Glutamatergic neuron (in vitro differentiated cells): Measurements from ENCODE around the gene MOV10L1. TPM values are rescaled to one million over a fixed set of nuclear protein-coding genes. Genes with fewer than 3 reads are reported as not detected.

Experiments used
- DNase-seq: peaks from one replicate; pipeline ENCODE4 v3.0.0; 2022
- H3K27ac Mint-ChIP-seq: one replicate; pipeline ENCODE4 v1.8.0; 2020; ENCODE audit warnings: mild to moderate bottlenecking, mixed read lengths, inconsistent platforms; ENCODE audit not compliant: unreplicated experiment
- H3K27me3 Mint-ChIP-seq: one replicate; pipeline ENCODE4 v1.8.0; 2020; ENCODE audit warnings: mild to moderate bottlenecking, moderate library complexity, mixed read lengths, inconsistent platforms; ENCODE audit not compliant: unreplicated experiment
- H3K36me3 Mint-ChIP-seq: one replicate; pipeline ENCODE4 v1.8.0; 2020; ENCODE audit warnings: mild to moderate bottlenecking, mixed read lengths, inconsistent platforms; ENCODE audit not compliant: unreplicated experiment
- H3K4me1 Mint-ChIP-seq: one replicate; pipeline ENCODE4 v1.8.0; 2020; ENCODE audit warnings: mild to moderate bottlenecking, low read depth, mixed read lengths, inconsistent platforms; ENCODE audit not compliant: unreplicated experiment
- H3K4me3 Mint-ChIP-seq: one replicate; pipeline ENCODE4 v1.8.0; 2020; ENCODE audit warnings: mild to moderate bottlenecking, mixed read lengths, inconsistent platforms; ENCODE audit not compliant: unreplicated experiment
- H3K9me3 Mint-ChIP-seq: one replicate; pipeline ENCODE4 v1.8.0; 2020; ENCODE audit warnings: mild to moderate bottlenecking, moderate library complexity, mixed read lengths, inconsistent platforms; ENCODE audit not compliant: unreplicated experiment
- total RNA-seq: library from RNA; stranded (reverse); fragmentation: NEBNext Ultra II Directional; extraction: Animal tissue kit (Norgen Biotek cat#: 25700); gene quantifications from one replicate; pipeline ENCODE4 v1.2.1, GENCODE V29; 2021; ENCODE audit not compliant: unreplicated experiment
- TF ChIP-seq, protein P1 (sequence below): fragments of 200-600 bp; sonication (generic); IDR thresholded peaks from one replicate; pipeline ENCODE4 v1.5.0; 2021; ENCODE audit not compliant: partially characterized antibody, unreplicated experiment

Gene MOV10L1
- total RNA-seq, 1 donor from 2014 or later, result 0.34 TPM

DNA sequence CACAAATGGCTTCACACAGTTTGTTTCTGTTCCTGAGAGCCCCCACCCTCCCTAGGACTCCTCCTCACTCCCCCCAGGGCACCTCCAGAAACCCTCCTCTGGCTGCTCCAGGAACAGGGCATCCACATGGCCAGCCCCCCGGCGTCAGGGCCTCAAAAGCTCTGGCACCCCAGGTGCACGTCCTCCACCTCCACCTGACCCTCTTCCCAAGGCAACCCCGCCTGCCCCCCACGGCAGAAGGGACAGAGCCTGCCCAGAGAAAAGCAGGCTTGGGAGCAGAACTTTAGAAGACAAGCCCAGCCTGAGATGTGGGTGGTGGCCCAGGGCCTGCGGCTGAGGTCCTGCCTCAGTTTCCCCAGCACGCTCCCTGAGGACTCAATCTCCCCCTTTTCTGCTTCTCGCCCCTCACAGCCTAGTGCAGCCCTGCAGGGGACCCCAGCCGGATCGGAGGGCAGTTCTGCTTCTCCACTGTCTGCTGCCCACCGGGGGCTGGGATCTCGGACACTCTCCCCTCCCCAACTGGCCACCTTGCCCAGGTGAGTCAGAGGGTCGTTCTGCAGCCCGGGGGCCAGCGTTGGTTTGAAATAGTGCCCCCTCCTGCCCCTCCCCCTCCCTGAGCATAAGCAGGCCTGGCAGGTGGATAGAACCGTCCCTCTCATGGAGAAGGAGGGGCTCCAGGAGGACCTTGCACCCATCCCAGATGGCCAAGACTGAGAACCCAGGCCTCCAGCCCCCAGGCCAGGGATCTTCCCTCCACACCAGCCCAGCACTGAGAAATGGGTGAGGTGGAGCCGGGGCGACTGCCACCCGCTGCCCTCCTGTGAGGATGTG lies 93.5 kb downstream of the MOV10L1 start:
- H3K36me3 Mint-ChIP-seq, result no peaks in the 10 kb centered on the region
- H3K27me3 Mint-ChIP-seq, result peaks cover 8% of the 10 kb centered on the region
- H3K9me3 Mint-ChIP-seq, result peaks cover 7% of the 10 kb centered on the region
- H3K4me3 Mint-ChIP-seq, result no peak overlapping the region
- no peak overlapping the region for H3K27ac Mint-ChIP-seq
- H3K4me1 Mint-ChIP-seq, result peaks cover 6% of the 10 kb centered on the region
- DNase-seq, result no peak
- TF ChIP-seq, protein P1, sequence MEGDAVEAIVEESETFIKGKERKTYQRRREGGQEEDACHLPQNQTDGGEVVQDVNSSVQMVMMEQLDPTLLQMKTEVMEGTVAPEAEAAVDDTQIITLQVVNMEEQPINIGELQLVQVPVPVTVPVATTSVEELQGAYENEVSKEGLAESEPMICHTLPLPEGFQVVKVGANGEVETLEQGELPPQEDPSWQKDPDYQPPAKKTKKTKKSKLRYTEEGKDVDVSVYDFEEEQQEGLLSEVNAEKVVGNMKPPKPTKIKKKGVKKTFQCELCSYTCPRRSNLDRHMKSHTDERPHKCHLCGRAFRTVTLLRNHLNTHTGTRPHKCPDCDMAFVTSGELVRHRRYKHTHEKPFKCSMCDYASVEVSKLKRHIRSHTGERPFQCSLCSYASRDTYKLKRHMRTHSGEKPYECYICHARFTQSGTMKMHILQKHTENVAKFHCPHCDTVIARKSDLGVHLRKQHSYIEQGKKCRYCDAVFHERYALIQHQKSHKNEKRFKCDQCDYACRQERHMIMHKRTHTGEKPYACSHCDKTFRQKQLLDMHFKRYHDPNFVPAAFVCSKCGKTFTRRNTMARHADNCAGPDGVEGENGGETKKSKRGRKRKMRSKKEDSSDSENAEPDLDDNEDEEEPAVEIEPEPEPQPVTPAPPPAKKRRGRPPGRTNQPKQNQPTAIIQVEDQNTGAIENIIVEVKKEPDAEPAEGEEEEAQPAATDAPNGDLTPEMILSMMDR, result no peak

DNA sequence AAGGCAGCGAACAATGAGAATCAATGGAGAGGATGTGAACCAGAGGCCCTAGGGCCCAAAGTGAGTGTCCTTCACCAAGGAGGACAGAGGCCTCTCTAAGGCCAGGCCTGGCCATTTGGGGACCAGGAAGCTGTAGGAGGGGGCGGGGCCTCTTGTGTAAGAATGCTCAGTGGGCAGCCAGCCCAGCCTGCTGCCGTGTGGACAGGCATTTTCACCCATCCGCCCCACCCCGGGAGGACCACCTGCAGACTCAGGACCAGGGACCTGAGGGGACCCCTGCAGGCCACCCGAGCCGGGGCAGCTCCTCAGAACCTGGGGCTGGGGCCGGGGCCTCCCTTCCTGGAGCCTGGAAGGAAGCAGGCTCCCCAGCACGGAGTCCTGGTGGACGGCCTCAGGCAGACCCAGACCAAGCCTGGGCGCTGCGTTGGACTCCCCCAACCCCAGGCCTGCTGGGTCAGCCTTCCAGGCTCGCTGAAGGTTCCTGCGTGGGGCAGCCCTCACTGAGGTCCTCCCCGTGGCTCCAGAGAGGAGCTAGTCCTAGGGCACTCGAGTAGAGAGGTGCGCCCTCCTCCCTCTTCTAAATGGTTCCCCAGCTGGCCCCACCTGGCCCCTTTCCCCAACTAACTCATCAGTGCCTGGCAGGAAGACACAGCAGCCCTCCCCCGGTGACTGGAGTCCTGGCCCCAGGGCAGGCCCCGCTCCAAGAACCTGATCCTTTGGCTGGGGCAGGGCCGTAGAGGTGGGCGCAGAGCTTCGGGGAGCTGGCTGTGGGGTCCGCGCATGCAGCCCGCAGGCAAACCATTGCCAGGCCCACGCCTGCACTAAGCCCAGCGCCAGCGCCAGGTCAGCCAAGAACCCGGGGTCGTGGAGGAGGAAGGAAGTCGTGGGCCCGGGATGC lies 94.4 kb downstream of the MOV10L1 start:
- H3K4me1 Mint-ChIP-seq, result peaks cover 6% of the 10 kb centered on the region
- H3K4me3 Mint-ChIP-seq, result peak overlapping the region; percentile 59
- no peak overlapping the region for H3K27ac Mint-ChIP-seq
- DNase-seq, result no peak
- H3K9me3 Mint-ChIP-seq, result peaks cover 7% of the 10 kb centered on the region
- H3K27me3 Mint-ChIP-seq, result peaks cover 8% of the 10 kb centered on the region
- no peaks in the 10 kb centered on the region for H3K36me3 Mint-ChIP-seq
- TF ChIP-seq, protein P1, result no peak

DNA sequence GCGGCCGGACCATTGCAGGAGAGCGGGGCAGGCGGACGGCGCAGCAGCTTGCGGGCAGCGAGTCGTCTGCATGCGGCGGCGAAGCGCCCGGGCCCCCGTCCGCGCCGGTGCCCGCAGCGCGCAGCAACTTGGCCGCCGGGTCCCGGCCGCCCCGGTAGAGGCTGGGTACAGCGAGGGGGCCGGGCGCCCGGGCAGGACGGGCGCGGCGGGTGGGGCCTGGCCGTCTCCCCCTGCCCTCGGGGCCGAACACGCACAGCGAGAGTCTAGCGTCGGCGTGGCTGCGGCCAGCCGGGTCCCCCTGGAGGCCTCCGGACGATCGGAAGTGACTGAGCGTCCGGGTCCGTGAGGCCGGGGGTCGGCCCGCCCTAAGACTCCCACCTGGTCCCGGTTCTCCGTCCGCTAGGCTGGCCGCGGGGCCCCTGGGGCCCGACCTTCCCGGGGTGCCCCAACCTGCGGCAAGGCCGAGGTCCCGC lies 95.1 kb downstream of the MOV10L1 start:
- no peak overlapping the region for H3K4me3 Mint-ChIP-seq

DNA sequence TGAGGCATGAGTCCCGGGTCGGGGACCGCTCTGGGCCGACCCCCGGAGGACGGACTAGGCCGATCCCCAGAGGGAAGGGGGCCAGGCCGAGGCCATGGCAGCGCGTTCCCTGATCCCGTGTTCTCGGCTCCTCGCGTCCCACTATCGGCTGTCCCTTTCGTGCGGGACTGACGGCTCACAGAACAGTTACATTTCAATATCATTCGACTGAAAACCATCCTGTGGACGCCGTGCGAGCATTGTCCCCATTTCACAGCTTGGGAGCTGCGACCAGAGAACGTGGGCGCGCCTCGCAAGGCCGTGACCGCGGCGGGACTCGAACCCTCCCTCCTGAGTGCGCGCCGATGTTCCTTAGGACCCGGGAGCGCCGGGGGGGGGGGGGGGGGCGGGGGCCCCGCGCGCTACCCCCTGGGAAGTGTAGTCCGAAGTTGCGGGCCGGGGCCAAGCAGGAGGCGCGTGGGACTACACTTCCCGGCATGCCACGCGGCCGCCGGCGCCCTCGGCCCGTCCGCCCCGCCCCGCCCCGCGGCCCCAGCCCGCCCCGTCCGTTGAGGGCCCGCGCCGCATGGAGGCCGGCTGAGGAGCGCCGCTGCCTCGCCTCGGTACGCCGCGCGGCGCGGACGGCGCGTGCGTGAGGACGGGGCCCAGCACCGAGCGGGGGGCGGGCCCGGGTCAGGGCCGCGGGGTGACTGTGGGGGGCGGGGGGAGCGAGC lies 95.7 kb downstream of the MOV10L1 start, which contains the start of gene TRABD:
TRABD (plus strand) TSS at position 539 of the 713 bp plus-strand sequence. CDS start 7,148 bp downstream, outside the sequence.
- peak within 1 kb of the TSS; percentile 89 for H3K4me3 Mint-ChIP-seq
- peak within 1 kb of the TSS; percentile 80 for H3K27ac Mint-ChIP-seq
- DNase-seq, result peak; percentile 91
- no peaks in the 10 kb centered on the region for H3K36me3 Mint-ChIP-seq
- TF ChIP-seq, protein P1, result no peak
- H3K27me3 Mint-ChIP-seq, result peaks cover 4% of the 10 kb centered on the region
- H3K4me1 Mint-ChIP-seq, result peaks cover 7% of the 10 kb centered on the region
- peaks cover 5% of the 10 kb centered on the region for H3K9me3 Mint-ChIP-seq

More for the DNA sequence above, 95.1 kb downstream of the MOV10L1 start:
- Mint-ChIP-seq H3K9me3 (peaks cover 5% of the 10 kb centered on the region), H3K36me3 (no peaks in the 10 kb centered on the region), H3K27ac (no peak overlapping the region), H3K27me3 (peaks cover 4% of the 10 kb centered on the region), H3K4me1 (peaks cover 7% of the 10 kb centered on the region)
- DNase-seq, result no peak
- TF ChIP-seq, protein P1, result no peak
